Skeletal muscle satellite cell (primary cell): ENCODE measurements around the gene IGF2BP2.
A peak's percentile ranks its signal among the peaks of the same experiment; 100 is the strongest.
"Not testable (repeated sequence)": the region's sequence is repeated elsewhere in the genome, so short reads cannot be mapped to it uniquely, and the experiment has no call there.

Source experiments
- H3K27me3 ChIP-seq: 2 replicates; pipeline ENCODE4 v1.7.0; 2013; ENCODE audit warnings: low read length; ENCODE audit not compliant: control insufficient read depth, insufficient read depth
- H3K36me3 ChIP-seq: 2 replicates; pipeline ENCODE4 v1.7.0; 2013; ENCODE audit warnings: mild to moderate bottlenecking, control low read depth, low read length; ENCODE audit not compliant: insufficient read depth
- H3K4me1 ChIP-seq: 2 replicates; pipeline ENCODE4 v1.7.0; 2013; ENCODE audit warnings: low read length; ENCODE audit not compliant: control insufficient read depth, insufficient read depth
- H3K4me2 ChIP-seq: 2 replicates; pipeline ENCODE4 v1.7.0; 2013; ENCODE audit warnings: mild to moderate bottlenecking, low read length
- H3K4me3 ChIP-seq: 2 replicates; pipeline ENCODE4 v1.7.0; 2013; ENCODE audit warnings: low read length
- H3K9ac ChIP-seq: 2 replicates; pipeline ENCODE4 v1.7.0; 2013; ENCODE audit warnings: mild to moderate bottlenecking, low read depth, low read length, moderate library complexity
- H3K9me3 ChIP-seq: replicated peaks from 2 replicates; pipeline ENCODE4 v1.7.0; 2013; ENCODE audit warnings: mild to moderate bottlenecking, control low read depth, low read length

The IGF2BP2 gene

GRCh38 chr3:185822221-185823000 lies 2.4 kb downstream of the IGF2BP2 start:
- no peaks in the 10 kb centered on the region for H3K27me3 ChIP-seq
- peak overlapping the region; percentile 92 for H3K4me3 ChIP-seq
- H3K4me1 ChIP-seq: peaks cover 49% of the 10 kb centered on the region
- no peaks in the 10 kb centered on the region for H3K36me3 ChIP-seq
- no peaks in the 10 kb centered on the region for H3K9me3 ChIP-seq
- peak overlapping the region; percentile 97 for H3K9ac ChIP-seq
- peak overlapping the region; percentile 79 for H3K4me2 ChIP-seq

- no peaks in the 10 kb centered on the region for H3K36me3 ChIP-seq
- H3K4me3 ChIP-seq: peak overlapping the region; percentile 92
- peak overlapping the region; percentile 97 for H3K9ac ChIP-seq
- peaks cover 41% of the 10 kb centered on the region for H3K4me1 ChIP-seq
- H3K9me3 ChIP-seq: no peaks in the 10 kb centered on the region
- H3K4me2 ChIP-seq: peak overlapping the region; percentile 79
- no peaks in the 10 kb centered on the region for H3K27me3 ChIP-seq
These were observed 3.7 kb downstream of the IGF2BP2 start for GRCh38 chr3:185820973-185821758.

GRCh38 chr3:185818267-185818875 lies 6.5 kb downstream of the IGF2BP2 start:
- Histone ChIP-seq H3K27me3 (no peaks in the 10 kb centered on the region), H3K9me3 (no peaks in the 10 kb centered on the region), H3K9ac (peak overlapping the region; percentile 97), H3K36me3 (no peaks in the 10 kb centered on the region), H3K4me1 (peaks cover 67% of the 10 kb centered on the region), H3K4me3 (peak overlapping the region; percentile 28), H3K4me2 (peak overlapping the region; percentile 79)

GRCh38 chr3:185815391-185816282 lies 9.2 kb downstream of the IGF2BP2 start:
- Histone ChIP-seq H3K27me3 (no peaks in the 10 kb centered on the region), H3K9me3 (no peaks in the 10 kb centered on the region), H3K9ac (no peak overlapping the region), H3K4me1 (peaks cover 72% of the 10 kb centered on the region), H3K36me3 (peaks cover 12% of the 10 kb centered on the region), H3K4me3 (no peak overlapping the region), H3K4me2 (peak overlapping the region; percentile 19)

- H3K4me2 ChIP-seq: peak overlapping the region; percentile 56
- H3K9ac ChIP-seq: peak overlapping the region; percentile 24
- peaks cover 12% of the 10 kb centered on the region for H3K36me3 ChIP-seq
- no peaks in the 10 kb centered on the region for H3K9me3 ChIP-seq
- H3K4me1 ChIP-seq: peaks cover 53% of the 10 kb centered on the region
- H3K27me3 ChIP-seq: no peaks in the 10 kb centered on the region
- peak overlapping the region; percentile 11 for H3K4me3 ChIP-seq
These were observed 11.1 kb downstream of the IGF2BP2 start for GRCh38 chr3:185813691-185814215.

GRCh38 chr3:185813205-185813604 lies 11.6 kb downstream of the IGF2BP2 start:
- Histone ChIP-seq H3K4me2 (peak overlapping the region; percentile 56), H3K36me3 (peaks cover 12% of the 10 kb centered on the region), H3K4me3 (peak overlapping the region; percentile 11), H3K4me1 (peaks cover 48% of the 10 kb centered on the region), H3K27me3 (no peaks in the 10 kb centered on the region), H3K9ac (peak overlapping the region; percentile 32), H3K9me3 (no peaks in the 10 kb centered on the region)

- Histone ChIP-seq H3K4me3 (no peak overlapping the region), H3K9me3 (no peaks in the 10 kb centered on the region), H3K27me3 (no peaks in the 10 kb centered on the region), H3K36me3 (peaks cover 8% of the 10 kb centered on the region), H3K4me1 (peaks cover 22% of the 10 kb centered on the region), H3K4me2 (no peak overlapping the region), H3K9ac (no peak overlapping the region)
These were observed 17.3 kb downstream of the IGF2BP2 start for GRCh38 chr3:185807445-185808068.

GRCh38 chr3:185798831-185799110 lies 26.1 kb downstream of the IGF2BP2 start:
- H3K36me3 ChIP-seq, H3K9me3 ChIP-seq, H3K4me3 ChIP-seq, H3K4me2 ChIP-seq, H3K27me3 ChIP-seq, H3K9ac ChIP-seq: not testable (repeated sequence)
- H3K4me1 ChIP-seq: peaks cover 28% of the 10 kb centered on the region

GRCh38 chr3:185797993-185798830 lies 26.6 kb downstream of the IGF2BP2 start:
- Histone ChIP-seq H3K9me3 (no peaks in the 10 kb centered on the region), H3K4me2 (no peak overlapping the region), H3K27me3 (no peaks in the 10 kb centered on the region), H3K4me3 (no peak overlapping the region), H3K9ac (no peak overlapping the region), H3K4me1 (peaks cover 28% of the 10 kb centered on the region), H3K36me3 (no peaks in the 10 kb centered on the region)
